ENCODE measurements around the gene COL17A1.

Gene COL17A1

GRCh38 chr10:104109908-104110662 is 24.4 kb upstream of the COL17A1 start:
- TF ChIP-seq CTCF (IDR thresholded peaks at IDR 0.05; ENCODE audit: low read depth, low read length): no peak
- H3K4me3 ChIP-seq (replicated peaks in 1 of 2; ENCODE audit: low read depth in 2 of 2, low read length in 2 of 2): no peak overlapping the region
- peak; percentile 60 to 89 for DNase-seq (ENCODE audit: low read depth in 2 of 2)

DNA sequence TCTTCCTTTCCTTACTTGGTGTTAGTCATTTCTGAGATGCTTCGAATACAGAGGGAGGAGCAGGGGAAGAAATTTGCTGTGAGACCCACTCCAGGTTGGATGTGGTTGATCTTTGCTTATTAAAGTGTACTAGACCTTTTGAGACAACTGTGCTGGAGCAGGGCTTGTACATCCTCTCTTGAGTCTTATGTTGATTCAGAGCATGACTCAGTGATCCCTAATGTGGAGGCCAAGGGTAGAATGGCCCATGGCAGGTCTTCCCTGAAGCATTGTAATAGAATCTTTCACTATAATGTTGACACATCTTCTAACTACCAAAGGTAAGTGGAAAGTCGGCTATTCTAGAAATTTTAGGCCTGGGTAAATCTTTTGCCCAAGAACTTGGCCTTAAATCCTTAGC is 19.2 kb upstream of the COL17A1 start:
- no peak for TF ChIP-seq CTCF (IDR thresholded peaks at IDR 0.05; ENCODE audit: low read depth, low read length)
- H3K4me3 ChIP-seq (replicated peaks in 1 of 2; ENCODE audit: low read depth in 2 of 2, low read length in 2 of 2): no peak overlapping the region
- DNase-seq (ENCODE audit: low read depth in 2 of 2): peak in 1 of 2 donors; percentile 57

GRCh38 chr10:104104418-104104817 is 18.7 kb upstream of the COL17A1 start:
- TF ChIP-seq CTCF (IDR thresholded peaks at IDR 0.05; ENCODE audit: low read depth, low read length): no peak
- no peak for DNase-seq (ENCODE audit: low read depth in 2 of 2)
- H3K4me3 ChIP-seq (replicated peaks in 1 of 2; ENCODE audit: low read depth in 2 of 2, low read length in 2 of 2): no peak overlapping the region

GRCh38 chr10:104103956-104104355 is 18.3 kb upstream of the COL17A1 start:
- H3K4me3 ChIP-seq (replicated peaks in 1 of 2; ENCODE audit: low read depth in 2 of 2, low read length in 2 of 2): no peak overlapping the region
- DNase-seq (ENCODE audit: low read depth in 2 of 2): no peak
- TF ChIP-seq CTCF (IDR thresholded peaks at IDR 0.05; ENCODE audit: low read depth, low read length): no peak

GRCh38 chr10:104101902-104102301 is 16.2 kb upstream of the COL17A1 start:
- TF ChIP-seq CTCF (IDR thresholded peaks at IDR 0.05; ENCODE audit: low read depth, low read length): no peak
- H3K4me3 ChIP-seq (replicated peaks in 1 of 2; ENCODE audit: low read depth in 2 of 2, low read length in 2 of 2): no peak overlapping the region
- no peak for DNase-seq (ENCODE audit: low read depth in 2 of 2)

DNA sequence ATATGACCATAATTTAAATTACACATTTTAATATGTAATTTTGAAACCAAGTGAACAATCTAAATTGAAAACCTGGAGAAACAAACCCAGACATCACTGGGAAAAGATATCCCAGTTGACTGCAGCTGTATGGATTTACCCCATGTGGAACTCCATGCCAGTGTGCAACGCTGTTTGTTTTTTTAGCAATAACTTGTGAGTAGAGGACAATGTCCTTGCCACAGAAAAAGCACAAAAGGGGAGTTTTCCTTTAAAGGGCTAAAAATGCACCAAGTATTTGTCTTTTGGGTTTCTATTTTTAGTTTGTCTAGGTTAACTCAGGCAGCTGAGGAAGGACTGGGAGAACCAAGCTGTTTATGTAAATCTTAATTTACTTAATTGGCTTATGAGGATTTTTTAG is 15.1 kb upstream of the COL17A1 start:
- no peak overlapping the region for H3K4me3 ChIP-seq (replicated peaks in 1 of 2; ENCODE audit: low read depth in 2 of 2, low read length in 2 of 2)
- no peak for DNase-seq (ENCODE audit: low read depth in 2 of 2)
- no peak for TF ChIP-seq CTCF (IDR thresholded peaks at IDR 0.05; ENCODE audit: low read depth, low read length)

- no peak overlapping the region for H3K4me3 ChIP-seq (replicated peaks in 1 of 2; ENCODE audit: low read depth in 2 of 2, low read length in 2 of 2)
- DNase-seq (ENCODE audit: low read depth in 2 of 2): peak in 1 of 2 donors; percentile 43
- TF ChIP-seq CTCF (IDR thresholded peaks at IDR 0.05; ENCODE audit: low read depth, low read length): no peak
These were observed 14.3 kb upstream of the COL17A1 start for GRCh38 chr10:104099941-104100340.

Data from cardiac fibroblast (primary cell).